OCI-LY3 (cell line): ENCODE measurements around the gene FBXO38.

Experiments
- EZH2phosphoT487 ChIP-seq: fragments of 200-600 bp; shearing (Covaris generic); IDR thresholded peaks from 2 replicates; pipeline ENCODE4 v1.6.1; 2018; ENCODE audit warnings: antibody characterized with exemption, mixed run types, low read depth
- TF ChIP-seq, protein P1 (sequence below): fragments of 200-600, 300-600 bp; sonication (generic); IDR thresholded peaks from 2 replicates; pipeline ENCODE4 v1.5.1; 2014; ENCODE audit warnings: antibody characterized with exemption, low read length, low read depth

DNA sequence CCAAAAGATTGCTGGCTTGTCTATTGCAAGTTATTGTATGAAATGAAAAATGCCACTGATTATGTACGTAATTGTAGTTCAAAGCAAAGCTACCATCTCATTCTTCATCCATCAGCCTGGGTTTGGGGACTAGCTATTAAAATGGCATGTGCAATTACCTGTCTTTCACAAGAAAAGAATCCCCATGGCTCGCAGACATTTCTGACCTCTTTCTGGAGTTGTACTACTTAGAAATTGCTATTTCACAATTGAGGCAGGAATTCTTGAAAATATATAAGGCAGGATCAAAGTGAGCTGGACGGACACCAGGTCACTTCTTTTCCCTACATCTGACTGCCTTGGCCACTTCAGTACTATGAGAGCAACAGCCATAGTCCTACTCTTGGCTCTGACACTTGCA, 48.5 kb upstream of the FBXO38 start, which contains the start of gene SPINK9:
- TF ChIP-seq, protein P1, sequence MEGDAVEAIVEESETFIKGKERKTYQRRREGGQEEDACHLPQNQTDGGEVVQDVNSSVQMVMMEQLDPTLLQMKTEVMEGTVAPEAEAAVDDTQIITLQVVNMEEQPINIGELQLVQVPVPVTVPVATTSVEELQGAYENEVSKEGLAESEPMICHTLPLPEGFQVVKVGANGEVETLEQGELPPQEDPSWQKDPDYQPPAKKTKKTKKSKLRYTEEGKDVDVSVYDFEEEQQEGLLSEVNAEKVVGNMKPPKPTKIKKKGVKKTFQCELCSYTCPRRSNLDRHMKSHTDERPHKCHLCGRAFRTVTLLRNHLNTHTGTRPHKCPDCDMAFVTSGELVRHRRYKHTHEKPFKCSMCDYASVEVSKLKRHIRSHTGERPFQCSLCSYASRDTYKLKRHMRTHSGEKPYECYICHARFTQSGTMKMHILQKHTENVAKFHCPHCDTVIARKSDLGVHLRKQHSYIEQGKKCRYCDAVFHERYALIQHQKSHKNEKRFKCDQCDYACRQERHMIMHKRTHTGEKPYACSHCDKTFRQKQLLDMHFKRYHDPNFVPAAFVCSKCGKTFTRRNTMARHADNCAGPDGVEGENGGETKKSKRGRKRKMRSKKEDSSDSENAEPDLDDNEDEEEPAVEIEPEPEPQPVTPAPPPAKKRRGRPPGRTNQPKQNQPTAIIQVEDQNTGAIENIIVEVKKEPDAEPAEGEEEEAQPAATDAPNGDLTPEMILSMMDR = no peak
- no peak for TF ChIP-seq EZH2phosphoT487
